ENCODE data around the gene SORCS2.

SORCS2 gene

GRCh38 chr4:7506572-7506971 is 314.2 kb downstream of the SORCS2 start:
- H3K36me3 ChIP-seq (ENCODE audit: insufficient read depth, low read length), result no peaks in the 10 kb centered on the region
- H3K4me2 ChIP-seq (ENCODE audit: insufficient read depth, low read length), result no peak overlapping the region
- no peaks in the 10 kb centered on the region for H3K79me2 ChIP-seq (ENCODE audit: insufficient read depth, low read length)
- peaks cover 3% of the 10 kb centered on the region for H3K27me3 ChIP-seq (ENCODE audit: insufficient read depth, low read length, poor library complexity)
- ATAC-seq (ENCODE audit: insufficient read depth, low read depth) (no peak), DNase-seq (no peak)
- no peak overlapping the region for H3K4me3 ChIP-seq (ENCODE audit: low read depth in 1 of 2, low read length in 2 of 2)
- H3K27ac ChIP-seq (ENCODE audit: low read length), result no peak overlapping the region
- H2AFZ ChIP-seq (ENCODE audit: low read depth, low read length), result no peak overlapping the region
- no peaks in the 10 kb centered on the region for H4K20me1 ChIP-seq (ENCODE audit: insufficient read depth, low read length)
- no peak overlapping the region for H3K9ac ChIP-seq (ENCODE audit: low read depth, low read length)
- H3K9me3 ChIP-seq (ENCODE audit: insufficient read depth, low read length, severe bottlenecking), result no peaks in the 10 kb centered on the region
- no peaks in the 10 kb centered on the region for H3K4me1 ChIP-seq (ENCODE audit: insufficient read depth, low read length)
- TF ChIP-seq CTCF (IDR thresholded peaks at IDR 0.05; ENCODE audit: borderline replicate concordance, extremely low read depth, low read length, poor library complexity, severe bottlenecking) (no peak), EZH2 (IDR thresholded peaks at IDR 0.05; ENCODE audit: borderline replicate concordance, low read depth, low read length, severe bottlenecking) (no peak)

GRCh38 chr4:7507381-7507780 is 315.0 kb downstream of the SORCS2 start:
- no peak overlapping the region for H3K9ac ChIP-seq (ENCODE audit: low read depth, low read length)
- no peak overlapping the region for H2AFZ ChIP-seq (ENCODE audit: low read depth, low read length)
- ATAC-seq (ENCODE audit: insufficient read depth, low read depth) (no peak), DNase-seq (no peak)
- H3K27ac ChIP-seq (ENCODE audit: low read length), result no peak overlapping the region
- no peaks in the 10 kb centered on the region for H3K36me3 ChIP-seq (ENCODE audit: insufficient read depth, low read length)
- TF ChIP-seq CTCF (IDR thresholded peaks at IDR 0.05; ENCODE audit: borderline replicate concordance, extremely low read depth, low read length, poor library complexity, severe bottlenecking) (no peak), EZH2 (IDR thresholded peaks at IDR 0.05; ENCODE audit: borderline replicate concordance, low read depth, low read length, severe bottlenecking) (no peak)
- H4K20me1 ChIP-seq (ENCODE audit: insufficient read depth, low read length), result no peaks in the 10 kb centered on the region
- no peaks in the 10 kb centered on the region for H3K4me1 ChIP-seq (ENCODE audit: insufficient read depth, low read length)
- no peaks in the 10 kb centered on the region for H3K9me3 ChIP-seq (ENCODE audit: insufficient read depth, low read length, severe bottlenecking)
- H3K27me3 ChIP-seq (ENCODE audit: insufficient read depth, low read length, poor library complexity), result peaks cover 3% of the 10 kb centered on the region
- no peak overlapping the region for H3K4me2 ChIP-seq (ENCODE audit: insufficient read depth, low read length)
- H3K4me3 ChIP-seq (ENCODE audit: low read depth in 1 of 2, low read length in 2 of 2), result no peak overlapping the region
- H3K79me2 ChIP-seq (ENCODE audit: insufficient read depth, low read length), result no peaks in the 10 kb centered on the region

GRCh38 chr4:7510066-7510465 is 317.7 kb downstream of the SORCS2 start:
- no peak overlapping the region for H3K4me3 ChIP-seq (ENCODE audit: low read depth in 1 of 2, low read length in 2 of 2)
- no peak overlapping the region for H2AFZ ChIP-seq (ENCODE audit: low read depth, low read length)
- TF ChIP-seq CTCF (IDR thresholded peaks at IDR 0.05; ENCODE audit: borderline replicate concordance, extremely low read depth, low read length, poor library complexity, severe bottlenecking) (no peak), EZH2 (IDR thresholded peaks at IDR 0.05; ENCODE audit: borderline replicate concordance, low read depth, low read length, severe bottlenecking) (no peak)
- no peaks in the 10 kb centered on the region for H3K4me1 ChIP-seq (ENCODE audit: insufficient read depth, low read length)
- ATAC-seq (ENCODE audit: insufficient read depth, low read depth) (no peak), DNase-seq (no peak)
- no peaks in the 10 kb centered on the region for H4K20me1 ChIP-seq (ENCODE audit: insufficient read depth, low read length)
- no peak overlapping the region for H3K27ac ChIP-seq (ENCODE audit: low read length)
- no peaks in the 10 kb centered on the region for H3K79me2 ChIP-seq (ENCODE audit: insufficient read depth, low read length)
- H3K9me3 ChIP-seq (ENCODE audit: insufficient read depth, low read length, severe bottlenecking), result no peaks in the 10 kb centered on the region
- no peak overlapping the region for H3K4me2 ChIP-seq (ENCODE audit: insufficient read depth, low read length)
- H3K9ac ChIP-seq (ENCODE audit: low read depth, low read length), result no peak overlapping the region
- no peaks in the 10 kb centered on the region for H3K36me3 ChIP-seq (ENCODE audit: insufficient read depth, low read length)
- H3K27me3 ChIP-seq (ENCODE audit: insufficient read depth, low read length, poor library complexity), result peaks cover 9% of the 10 kb centered on the region

- Histone ChIP-seq H2AFZ (ENCODE audit: low read depth, low read length) (no peak overlapping the region), H3K9me3 (ENCODE audit: insufficient read depth, low read length, severe bottlenecking) (no peaks in the 10 kb centered on the region), H4K20me1 (ENCODE audit: insufficient read depth, low read length) (no peaks in the 10 kb centered on the region), H3K79me2 (ENCODE audit: insufficient read depth, low read length) (no peaks in the 10 kb centered on the region), H3K27ac (ENCODE audit: low read length) (no peak overlapping the region), H3K27me3 (ENCODE audit: insufficient read depth, low read length, poor library complexity) (peaks cover 9% of the 10 kb centered on the region), H3K4me1 (ENCODE audit: insufficient read depth, low read length) (no peaks in the 10 kb centered on the region), H3K4me3 (ENCODE audit: low read depth in 1 of 2, low read length in 2 of 2) (no peak overlapping the region), H3K9ac (ENCODE audit: low read depth, low read length) (no peak overlapping the region), H3K4me2 (ENCODE audit: insufficient read depth, low read length) (no peak overlapping the region), H3K36me3 (ENCODE audit: insufficient read depth, low read length) (no peaks in the 10 kb centered on the region)
- TF ChIP-seq CTCF (IDR thresholded peaks at IDR 0.05; ENCODE audit: borderline replicate concordance, extremely low read depth, low read length, poor library complexity, severe bottlenecking), result no peak
- TF ChIP-seq EZH2 (IDR thresholded peaks at IDR 0.05; ENCODE audit: borderline replicate concordance, low read depth, low read length, severe bottlenecking), result no peak
- no peak for DNase-seq
- ATAC-seq (ENCODE audit: insufficient read depth, low read depth), result no peak
Measured at GRCh38 chr4:7510538-7510937, 318.2 kb downstream of the SORCS2 start.
